Progenitor cell of endocrine pancreas (in vitro differentiated cells): ENCODE results near the gene FBXO41. TPM values are rescaled to one million over a fixed set of nuclear protein-coding genes. Genes with fewer than 3 reads are reported as not detected.

Experiments used
- DNase-seq: peaks from one replicate; pipeline ENCODE4 v3.0.0; 2021; ENCODE audit warnings: low spot score; ENCODE audit not compliant: unreplicated experiment
- H3K27ac Mint-ChIP-seq: 2 replicates; pipeline ENCODE4 v1.8.0; 2021; ENCODE audit warnings: mild to moderate bottlenecking, moderate library complexity, mixed read lengths
- H3K27me3 Mint-ChIP-seq: 2 replicates; pipeline ENCODE4 v1.8.0; 2021; ENCODE audit warnings: mixed read lengths
- H3K36me3 Mint-ChIP-seq: 2 replicates; pipeline ENCODE4 v1.8.0; 2022; ENCODE audit warnings: mixed read lengths; ENCODE audit not compliant: insufficient read depth
- H3K4me1 Mint-ChIP-seq: 2 replicates; pipeline ENCODE4 v1.8.0; 2021; ENCODE audit warnings: low read depth, mixed read lengths
- H3K4me3 Mint-ChIP-seq: 2 replicates; pipeline ENCODE4 v1.8.0; 2021; ENCODE audit warnings: low read depth, mild to moderate bottlenecking, moderate library complexity, mixed read lengths
- H3K9me3 Mint-ChIP-seq: 2 replicates; pipeline ENCODE4 v1.8.0; 2021; ENCODE audit warnings: low read depth, mixed read lengths
- CTCF ChIP-seq: fragments of 200-600 bp; sonication (generic); IDR thresholded peaks from one replicate; pipeline ENCODE4 v1.5.0; 2021; ENCODE audit warnings: antibody characterized with exemption, mild to moderate bottlenecking; ENCODE audit not compliant: unreplicated experiment
- total RNA-seq: library from RNA; stranded (reverse); gene quantifications from 2 replicates; pipeline ENCODE4 v1.2.1, GENCODE V29; 2021

Gene FBXO41
- total RNA-seq, 1 donor from 2014 or later, result 7.4 TPM

- Mint-ChIP-seq H3K27ac (no peak overlapping the region), H3K4me3 (no peak overlapping the region), H3K27me3 (peaks cover 52% of the 10 kb centered on the region), H3K4me1 (no peaks in the 10 kb centered on the region), H3K36me3 (no peaks in the 10 kb centered on the region), H3K9me3 (no peaks in the 10 kb centered on the region)
- no peak for DNase-seq
- TF ChIP-seq CTCF, result no peak
These were observed 39.3 kb upstream of the FBXO41 start for GRCh38 chr2:73323551-73323950.

- DNase-seq, result no peak
- Mint-ChIP-seq H3K36me3 (no peaks in the 10 kb centered on the region), H3K4me1 (no peaks in the 10 kb centered on the region), H3K27ac (no peak overlapping the region), H3K9me3 (no peaks in the 10 kb centered on the region), H3K27me3 (peaks cover 47% of the 10 kb centered on the region), H3K4me3 (no peak overlapping the region)
- TF ChIP-seq CTCF, result no peak
These were observed 30.2 kb upstream of the FBXO41 start for GRCh38 chr2:73314441-73314840.

GRCh38 chr2:73307720-73308119 lies 23.4 kb upstream of the FBXO41 start:
- no peak for TF ChIP-seq CTCF
- Mint-ChIP-seq H3K9me3 (no peaks in the 10 kb centered on the region), H3K4me1 (no peaks in the 10 kb centered on the region), H3K27me3 (peaks cover 28% of the 10 kb centered on the region), H3K4me3 (no peak overlapping the region), H3K36me3 (no peaks in the 10 kb centered on the region), H3K27ac (no peak overlapping the region)
- DNase-seq, result no peak

- Mint-ChIP-seq H3K4me1 (no peaks in the 10 kb centered on the region), H3K9me3 (no peaks in the 10 kb centered on the region), H3K36me3 (no peaks in the 10 kb centered on the region), H3K27me3 (peaks cover 65% of the 10 kb centered on the region), H3K4me3 (no peak overlapping the region), H3K27ac (no peak overlapping the region)
- DNase-seq, result no peak
- no peak for TF ChIP-seq CTCF
These were observed 17.4 kb upstream of the FBXO41 start for GRCh38 chr2:73301636-73302035.

- Mint-ChIP-seq H3K27me3 (peaks cover 69% of the 10 kb centered on the region), H3K9me3 (no peaks in the 10 kb centered on the region), H3K4me1 (no peaks in the 10 kb centered on the region), H3K27ac (no peak overlapping the region), H3K36me3 (no peaks in the 10 kb centered on the region), H3K4me3 (no peak overlapping the region)
- DNase-seq, result no peak
- TF ChIP-seq CTCF, result no peak
These were observed 16.6 kb upstream of the FBXO41 start for GRCh38 chr2:73300926-73301325.

GRCh38 chr2:73297586-73297985 lies 13.3 kb upstream of the FBXO41 start:
- no peaks in the 10 kb centered on the region for H3K9me3 Mint-ChIP-seq
- no peaks in the 10 kb centered on the region for H3K36me3 Mint-ChIP-seq
- TF ChIP-seq CTCF, result no peak
- no peaks in the 10 kb centered on the region for H3K4me1 Mint-ChIP-seq
- no peak overlapping the region for H3K27ac Mint-ChIP-seq
- H3K27me3 Mint-ChIP-seq, result peaks cover 86% of the 10 kb centered on the region
- DNase-seq, result no peak
- H3K4me3 Mint-ChIP-seq, result no peak overlapping the region
